ENCODE results near the gene SPAG17.

- no peak for TF ChIP-seq CTCF (IDR thresholded peaks at IDR 0.05; ENCODE audit: poor library complexity)
- TF ChIP-seq EZH2phosphoT487 (IDR thresholded peaks at IDR 0.05; ENCODE audit: low read depth, severe bottlenecking, unreplicated experiment) = no peak
Measured at GRCh38 chr1:117930484-117930883, 254.5 kb downstream of the SPAG17 start.

Measured in hepatocyte (in vitro differentiated cells).